ENCODE data around the gene RTP5. TPM values are rescaled to one million over a fixed set of nuclear protein-coding genes. Genes with fewer than 3 reads are reported as not detected.

RTP5 gene
- total RNA-seq, 1 donor from 2014 or later: not detected

DNA sequence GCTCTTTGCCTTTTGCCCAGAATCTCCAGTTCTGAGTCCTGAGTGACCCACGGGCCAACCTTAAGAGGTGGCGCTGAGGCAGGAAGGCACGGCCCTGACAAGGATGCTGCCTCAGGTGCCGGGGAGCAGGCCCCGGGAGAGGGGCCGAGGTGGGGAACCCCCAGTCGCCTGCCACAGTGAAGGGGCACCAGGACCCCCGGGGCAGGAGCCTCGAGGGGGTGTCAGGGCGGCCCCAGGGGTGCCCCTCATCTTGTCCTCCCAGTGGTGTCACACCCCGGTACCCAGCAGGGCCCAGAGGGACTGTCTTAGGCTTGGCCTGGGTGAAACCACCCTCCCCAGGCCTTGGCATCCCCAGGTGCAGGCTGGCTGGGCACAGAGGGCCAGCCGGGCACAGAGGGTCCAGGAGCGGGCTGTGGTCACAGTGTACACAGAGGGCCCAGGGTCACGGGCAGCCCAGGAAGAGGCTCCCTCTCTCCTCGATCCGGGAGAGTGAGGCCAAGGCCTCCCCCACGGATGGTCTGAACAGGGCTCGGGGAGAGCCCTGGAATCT lies 11.9 kb upstream of the RTP5 start:
- H3K27ac Mint-ChIP-seq (ENCODE audit: unreplicated experiment): no peak overlapping the region
- H3K36me3 Mint-ChIP-seq (ENCODE audit: unreplicated experiment): no peaks in the 10 kb centered on the region
- peaks cover 4% of the 10 kb centered on the region for H3K27me3 Mint-ChIP-seq (ENCODE audit: unreplicated experiment)
- peaks cover 4% of the 10 kb centered on the region for H3K9me3 Mint-ChIP-seq (ENCODE audit: unreplicated experiment)
- DNase-seq: peak; percentile 13
- H3K4me1 Mint-ChIP-seq (ENCODE audit: low read depth, unreplicated experiment): no peaks in the 10 kb centered on the region
- TF ChIP-seq, protein P1, sequence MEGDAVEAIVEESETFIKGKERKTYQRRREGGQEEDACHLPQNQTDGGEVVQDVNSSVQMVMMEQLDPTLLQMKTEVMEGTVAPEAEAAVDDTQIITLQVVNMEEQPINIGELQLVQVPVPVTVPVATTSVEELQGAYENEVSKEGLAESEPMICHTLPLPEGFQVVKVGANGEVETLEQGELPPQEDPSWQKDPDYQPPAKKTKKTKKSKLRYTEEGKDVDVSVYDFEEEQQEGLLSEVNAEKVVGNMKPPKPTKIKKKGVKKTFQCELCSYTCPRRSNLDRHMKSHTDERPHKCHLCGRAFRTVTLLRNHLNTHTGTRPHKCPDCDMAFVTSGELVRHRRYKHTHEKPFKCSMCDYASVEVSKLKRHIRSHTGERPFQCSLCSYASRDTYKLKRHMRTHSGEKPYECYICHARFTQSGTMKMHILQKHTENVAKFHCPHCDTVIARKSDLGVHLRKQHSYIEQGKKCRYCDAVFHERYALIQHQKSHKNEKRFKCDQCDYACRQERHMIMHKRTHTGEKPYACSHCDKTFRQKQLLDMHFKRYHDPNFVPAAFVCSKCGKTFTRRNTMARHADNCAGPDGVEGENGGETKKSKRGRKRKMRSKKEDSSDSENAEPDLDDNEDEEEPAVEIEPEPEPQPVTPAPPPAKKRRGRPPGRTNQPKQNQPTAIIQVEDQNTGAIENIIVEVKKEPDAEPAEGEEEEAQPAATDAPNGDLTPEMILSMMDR (IDR thresholded peaks at IDR 0.05; ENCODE audit: partially characterized antibody, unreplicated experiment): no peak
- no peak overlapping the region for H3K4me3 Mint-ChIP-seq (ENCODE audit: unreplicated experiment)

DNA sequence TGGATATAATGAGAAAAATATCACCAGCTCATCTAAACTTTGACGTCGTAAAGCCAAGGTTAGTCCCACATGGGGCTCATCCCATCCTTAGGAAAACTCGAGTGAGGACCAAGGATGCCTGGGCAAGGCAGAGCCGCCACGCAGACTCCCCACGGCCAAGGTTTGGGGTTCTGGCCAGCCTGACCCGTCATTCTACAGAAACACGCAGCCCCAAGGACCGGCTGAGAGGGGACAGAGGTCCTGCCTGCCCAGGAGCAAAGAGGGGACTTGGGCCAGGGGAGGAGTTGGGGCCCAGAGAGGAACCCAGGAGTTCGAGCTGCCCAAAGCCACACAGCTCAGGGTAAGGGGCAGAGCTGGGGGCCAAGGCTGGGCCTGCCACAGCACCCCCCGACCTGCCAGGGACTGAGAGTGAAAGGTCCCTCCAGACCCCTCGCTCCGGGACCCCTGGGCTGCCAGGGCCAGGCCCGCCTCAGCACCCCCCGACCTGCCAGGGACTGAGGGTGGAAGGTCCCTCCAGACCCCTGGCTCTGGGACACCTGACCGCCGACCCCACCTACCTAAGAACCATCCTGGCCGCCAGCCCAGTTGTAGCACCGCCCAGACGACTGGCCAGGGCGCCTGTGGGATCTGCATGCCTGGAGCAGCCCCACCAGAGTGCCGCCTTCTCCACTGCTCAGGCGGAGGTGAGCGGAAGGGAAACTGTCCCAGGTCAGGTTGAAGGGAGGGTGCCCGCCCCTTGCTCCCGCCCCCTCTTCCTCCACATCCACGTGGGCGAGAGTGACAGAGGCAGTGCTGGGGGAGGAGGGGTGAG lies 11.1 kb upstream of the RTP5 start, which contains the start of gene PDCD1:
Gene PDCD1, minus strand, starts transcription at position 689 of the 811 bp plus-strand sequence. Its CDS starts 56 bp downstream, at position 633.
- TF ChIP-seq, protein P1 (IDR thresholded peaks at IDR 0.05; ENCODE audit: partially characterized antibody, unreplicated experiment): no peak
- Mint-ChIP-seq H3K36me3 (ENCODE audit: unreplicated experiment) (no peaks in the 10 kb centered on the region), H3K27ac (ENCODE audit: unreplicated experiment) (no peak within 1 kb of the TSS), H3K27me3 (ENCODE audit: unreplicated experiment) (peaks cover 1% of the 10 kb centered on the region), H3K4me1 (ENCODE audit: low read depth, unreplicated experiment) (peaks cover 3% of the 10 kb centered on the region), H3K9me3 (ENCODE audit: unreplicated experiment) (peaks cover 4% of the 10 kb centered on the region), H3K4me3 (ENCODE audit: unreplicated experiment) (no peak within 1 kb of the TSS)
- peak; percentile 29 for DNase-seq

DNA sequence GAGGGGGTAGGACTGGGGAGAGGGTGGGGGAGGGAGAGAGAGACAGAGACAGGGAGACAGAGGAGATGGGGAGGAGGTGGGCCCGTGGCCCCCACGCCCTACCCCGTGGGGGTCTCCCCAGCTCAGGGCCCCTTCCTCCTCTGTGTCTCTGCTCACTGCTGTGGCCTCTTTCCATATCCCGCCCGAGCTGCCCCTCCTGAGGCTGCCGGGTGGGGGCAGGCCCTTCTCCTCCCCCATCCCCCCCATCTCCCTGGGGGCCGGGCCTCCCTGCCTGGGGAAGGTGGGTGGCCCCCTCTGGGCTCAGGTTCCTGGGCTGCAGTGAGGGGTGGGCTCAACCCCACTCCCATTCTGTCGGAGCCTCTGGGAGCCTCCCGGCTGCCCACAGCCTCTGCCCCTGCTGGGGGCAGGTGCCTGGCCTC lies 10.5 kb upstream of the RTP5 start:
- Mint-ChIP-seq H3K4me3 (ENCODE audit: unreplicated experiment) (no peak overlapping the region), H3K4me1 (ENCODE audit: low read depth, unreplicated experiment) (peaks cover 3% of the 10 kb centered on the region), H3K9me3 (ENCODE audit: unreplicated experiment) (peaks cover 4% of the 10 kb centered on the region), H3K27ac (ENCODE audit: unreplicated experiment) (no peak overlapping the region), H3K27me3 (ENCODE audit: unreplicated experiment) (peaks cover 2% of the 10 kb centered on the region), H3K36me3 (ENCODE audit: unreplicated experiment) (peaks cover 1% of the 10 kb centered on the region)
- TF ChIP-seq, protein P1 (IDR thresholded peaks at IDR 0.05; ENCODE audit: partially characterized antibody, unreplicated experiment): no peak
- peak; percentile 25 for DNase-seq

DNA sequence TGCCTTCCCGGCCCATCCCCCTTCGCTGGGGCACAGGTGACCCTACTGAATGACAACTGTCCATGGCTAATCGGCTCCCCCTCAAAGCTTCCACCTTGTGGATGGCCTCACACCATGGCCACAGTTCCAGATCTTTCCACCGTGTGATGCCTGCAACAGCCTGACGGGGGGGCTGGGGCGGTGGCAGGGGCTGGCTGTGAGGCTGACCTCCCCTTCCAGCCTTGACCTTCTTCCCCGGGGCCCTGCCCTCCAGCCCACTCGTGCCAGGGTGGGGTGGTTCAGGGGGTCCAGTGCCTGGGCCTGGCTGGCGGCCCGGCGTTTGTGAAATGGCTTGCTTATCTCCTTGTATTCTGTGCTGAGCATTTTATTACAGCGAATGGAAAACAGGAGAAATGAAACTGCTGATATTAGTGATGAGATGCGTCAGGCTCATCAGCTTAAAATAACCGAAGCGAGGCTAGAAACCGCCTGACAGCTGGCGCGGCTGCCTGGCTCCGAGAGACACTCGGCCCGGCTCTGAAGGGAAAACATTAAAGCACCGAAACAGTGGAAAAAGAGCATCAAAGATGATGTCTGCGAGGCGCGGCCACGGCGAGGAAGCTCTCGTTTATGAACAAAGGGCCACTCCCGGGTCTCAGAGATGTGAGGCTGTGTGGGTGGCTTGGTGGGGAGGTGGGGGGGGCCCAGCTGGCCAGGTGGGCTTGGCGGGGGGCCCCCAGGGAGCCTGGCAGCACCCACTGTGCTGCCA lies 9.9 kb upstream of the RTP5 start:
- peaks cover 8% of the 10 kb centered on the region for H3K27me3 Mint-ChIP-seq (ENCODE audit: unreplicated experiment)
- H3K36me3 Mint-ChIP-seq (ENCODE audit: unreplicated experiment): peaks cover 7% of the 10 kb centered on the region
- no peak overlapping the region for H3K27ac Mint-ChIP-seq (ENCODE audit: unreplicated experiment)
- peak; percentile 63 for DNase-seq
- no peak overlapping the region for H3K4me3 Mint-ChIP-seq (ENCODE audit: unreplicated experiment)
- peaks cover 8% of the 10 kb centered on the region for H3K4me1 Mint-ChIP-seq (ENCODE audit: low read depth, unreplicated experiment)
- H3K9me3 Mint-ChIP-seq (ENCODE audit: unreplicated experiment): peaks cover 10% of the 10 kb centered on the region
- TF ChIP-seq, protein P1 (IDR thresholded peaks at IDR 0.05; ENCODE audit: partially characterized antibody, unreplicated experiment): peak; percentile 24

Measured in glutamatergic neuron (in vitro differentiated cells).